Activated CD4-positive, alpha-beta T cell treated with anti-CD3 and anti-CD28 coated beads, Interleukin-10, Interleukin-2, amounts not matched to agents 100 ng/mL and 50 ng/mL, durations not matched to agents 16 hours and 8 hours (primary cell): ENCODE data around the gene GOT2.
"Not testable (repeated sequence)": the region's sequence is repeated elsewhere in the genome, so short reads cannot be mapped to it uniquely, and the experiment has no call there.

Experiments used
- DNase-seq: peaks from one replicate; pipeline ENCODE4 v3.0.0-alpha.2; 2020

The GOT2 gene

GRCh38 chr16:58716468-58716867 lies 17.6 kb downstream of the GOT2 start:
- DNase-seq: no peak

GRCh38 chr16:58713742-58714141 lies 20.4 kb downstream of the GOT2 start:
- DNase-seq: no peak

- no peak for DNase-seq
Observed at GRCh38 chr16:58709333-58709732, 24.8 kb downstream of the GOT2 start.

GRCh38 chr16:58699151-58699550 lies 35.0 kb downstream of the GOT2 start:
- no peak for DNase-seq

- no peak for DNase-seq
Observed at GRCh38 chr16:58695368-58695767, 38.7 kb downstream of the GOT2 start.

- no peak for DNase-seq
Observed at GRCh38 chr16:58692450-58692849, 41.7 kb downstream of the GOT2 start.

- not testable (repeated sequence) for DNase-seq
Observed at GRCh38 chr16:58686985-58687706, 47.0 kb downstream of the GOT2 start.

- DNase-seq: no peak
Observed at GRCh38 chr16:58685084-58685449, 49.0 kb downstream of the GOT2 start.

- DNase-seq: peak; percentile 85
Observed at GRCh38 chr16:58684354-58685083, 49.6 kb downstream of the GOT2 start, which contains the start of gene SLC38A7. TSS of gene SLC38A7 (minus strand) at chr16:58684770. CDS start at chr16:58680126, 4,644 bp downstream.

GRCh38 chr16:58684001-58684353 lies 50.1 kb downstream of the GOT2 start:
- DNase-seq: no peak

GRCh38 chr16:58679763-58680162 lies 54.4 kb downstream of the GOT2 start:
- no peak for DNase-seq

GRCh38 chr16:58678716-58679115 lies 55.4 kb downstream of the GOT2 start:
- peak; percentile 27 for DNase-seq

GRCh38 chr16:58678269-58678668 lies 55.8 kb downstream of the GOT2 start:
- DNase-seq: no peak

- DNase-seq: no peak
Observed at GRCh38 chr16:58670946-58671583, 63.1 kb downstream of the GOT2 start.

- DNase-seq: no peak
Observed at GRCh38 chr16:58670177-58670576, 63.9 kb downstream of the GOT2 start.

GRCh38 chr16:58665200-58665599 lies 68.9 kb downstream of the GOT2 start:
- DNase-seq: no peak

GRCh38 chr16:58661199-58661830 lies 72.8 kb downstream of the GOT2 start:
- peak; percentile 58 for DNase-seq

GRCh38 chr16:58659911-58660310 lies 74.2 kb downstream of the GOT2 start:
- DNase-seq: not testable (repeated sequence)

- no peak for DNase-seq
Observed at GRCh38 chr16:58658796-58659211, 75.3 kb downstream of the GOT2 start.
